AML-193 (cell line): ENCODE data around the gene ZNF423.
"Not testable (repeated sequence)": the region's sequence is repeated elsewhere in the genome, so short reads cannot be mapped to it uniquely, and the experiment has no call there.

ENCODE experiments used
- DNase-seq, 2 experiments: peaks; one replicate each; lab custom pipeline; 2025; lab: John Stamatoyannopoulos, UW

Gene ZNF423

DNA sequence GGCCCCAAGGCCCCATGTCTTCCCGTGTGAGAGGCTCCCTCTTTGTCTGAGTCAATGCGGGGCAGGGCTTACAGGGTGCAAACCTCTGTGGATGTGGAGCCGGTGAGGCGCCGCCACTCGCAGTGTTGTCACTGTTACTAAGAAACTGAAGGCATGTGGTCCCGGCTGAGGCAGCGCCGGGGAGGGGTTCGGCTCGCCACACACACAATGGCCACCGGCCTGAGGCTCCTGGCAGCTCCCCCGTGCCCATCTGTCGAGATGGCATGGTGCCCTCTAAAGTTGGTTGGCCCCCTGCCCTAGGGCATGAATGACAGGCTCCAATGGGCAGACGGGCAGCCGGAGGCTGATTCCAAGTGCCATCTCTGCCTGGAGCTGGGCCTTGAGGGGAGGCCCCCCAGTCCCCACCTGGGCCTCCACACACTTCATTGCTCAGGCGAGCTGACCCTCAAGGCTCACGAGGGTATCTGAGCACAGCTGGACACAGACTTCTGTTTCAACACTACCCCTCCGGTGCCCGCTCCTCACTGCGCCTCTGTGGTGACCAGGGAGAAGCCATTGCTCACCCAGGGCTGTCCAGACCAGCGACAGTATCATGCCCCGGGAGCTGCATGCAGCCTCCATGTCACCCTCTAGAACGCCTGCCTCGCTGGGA is 345.1 kb downstream of the ZNF423 start:
- DNase-seq: no peak

DNA sequence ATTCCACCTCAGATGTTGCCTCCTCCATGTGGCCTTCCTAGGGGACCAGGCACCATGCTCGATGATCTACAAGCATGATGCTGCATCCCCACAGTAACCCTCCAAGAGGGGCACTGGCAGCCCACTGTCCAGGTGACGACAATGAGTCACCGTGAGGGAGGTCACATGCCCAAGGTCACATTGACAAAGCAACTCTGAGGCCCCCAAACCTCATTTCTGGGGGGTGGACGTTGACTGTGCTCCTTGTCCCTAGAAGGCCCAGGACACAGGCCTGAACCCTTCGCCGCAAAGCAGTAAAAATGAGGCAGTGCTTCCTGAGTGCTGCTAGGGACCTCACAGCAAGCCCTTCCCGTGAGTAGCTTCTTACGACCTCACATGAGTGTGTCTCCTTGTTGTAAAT is 345.8 kb downstream of the ZNF423 start:
- DNase-seq: no peak

GRCh38 chr16:49506058-49507013 is 349.6 kb downstream of the ZNF423 start:
- not testable (repeated sequence) for DNase-seq

GRCh38 chr16:49505556-49505955 is 350.4 kb downstream of the ZNF423 start:
- no peak for DNase-seq

DNA sequence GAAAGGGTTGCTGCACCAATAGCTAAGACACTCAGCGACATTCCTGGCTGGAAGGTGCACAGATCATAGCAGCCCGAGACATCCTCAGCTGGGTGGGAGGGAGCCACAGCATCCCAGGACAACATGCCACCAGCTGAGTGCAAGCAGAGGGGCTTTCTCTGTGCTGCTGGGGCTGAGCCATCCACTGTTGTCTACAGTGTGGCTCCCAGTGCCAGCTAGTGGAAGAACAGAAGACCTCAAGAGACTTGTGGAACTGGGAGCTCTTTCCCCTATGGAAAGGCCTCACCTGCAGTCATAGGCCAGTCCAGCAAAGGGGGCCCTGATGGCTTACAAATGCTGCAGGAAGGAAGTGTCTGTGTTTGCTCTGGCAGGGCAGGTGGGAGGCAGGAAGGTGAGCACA is 351.3 kb downstream of the ZNF423 start:
- no peak for DNase-seq

DNA sequence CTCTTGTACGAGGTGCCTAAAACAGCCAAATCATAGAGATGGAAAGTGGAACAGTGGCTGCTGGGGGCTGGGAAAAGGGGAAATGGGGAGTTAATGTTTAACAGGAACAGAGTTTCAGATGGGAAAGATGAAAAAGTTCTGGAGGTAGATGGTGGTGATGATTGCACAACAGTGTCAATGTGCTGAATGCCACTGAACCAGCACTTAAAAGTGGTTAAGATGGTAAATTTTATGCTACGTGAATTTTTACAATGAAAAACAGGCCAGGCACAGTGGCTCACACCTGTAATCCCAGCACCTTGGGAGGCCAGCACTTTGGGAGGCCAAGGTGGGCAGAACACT is 351.9 kb downstream of the ZNF423 start:
- DNase-seq: no peak

- no peak for DNase-seq
These were observed 352.5 kb downstream of the ZNF423 start for GRCh38 chr16:49503256-49504022.

GRCh38 chr16:49502136-49502881 is 353.6 kb downstream of the ZNF423 start:
- DNase-seq: no peak

GRCh38 chr16:49499869-49500610 is 355.9 kb downstream of the ZNF423 start:
- no peak for DNase-seq

DNA sequence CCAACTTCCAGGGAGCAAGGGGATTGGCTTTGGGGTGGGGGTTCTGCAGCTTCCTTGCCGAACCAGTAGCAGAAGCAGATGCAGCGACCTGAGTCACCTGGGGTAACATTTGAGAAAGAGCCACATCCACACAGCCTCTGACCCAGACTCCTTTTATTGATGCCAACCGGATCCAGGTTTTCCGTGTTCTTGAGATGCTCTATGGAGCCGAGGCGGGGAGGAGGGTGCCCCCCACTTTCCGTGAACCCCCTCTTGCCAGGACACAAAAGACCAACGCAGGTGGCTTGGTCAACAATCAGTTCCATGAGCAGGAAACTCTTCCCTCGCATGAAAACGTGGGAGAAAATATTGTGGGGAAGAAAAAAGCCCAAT is 356.5 kb downstream of the ZNF423 start:
- DNase-seq: no peak

DNA sequence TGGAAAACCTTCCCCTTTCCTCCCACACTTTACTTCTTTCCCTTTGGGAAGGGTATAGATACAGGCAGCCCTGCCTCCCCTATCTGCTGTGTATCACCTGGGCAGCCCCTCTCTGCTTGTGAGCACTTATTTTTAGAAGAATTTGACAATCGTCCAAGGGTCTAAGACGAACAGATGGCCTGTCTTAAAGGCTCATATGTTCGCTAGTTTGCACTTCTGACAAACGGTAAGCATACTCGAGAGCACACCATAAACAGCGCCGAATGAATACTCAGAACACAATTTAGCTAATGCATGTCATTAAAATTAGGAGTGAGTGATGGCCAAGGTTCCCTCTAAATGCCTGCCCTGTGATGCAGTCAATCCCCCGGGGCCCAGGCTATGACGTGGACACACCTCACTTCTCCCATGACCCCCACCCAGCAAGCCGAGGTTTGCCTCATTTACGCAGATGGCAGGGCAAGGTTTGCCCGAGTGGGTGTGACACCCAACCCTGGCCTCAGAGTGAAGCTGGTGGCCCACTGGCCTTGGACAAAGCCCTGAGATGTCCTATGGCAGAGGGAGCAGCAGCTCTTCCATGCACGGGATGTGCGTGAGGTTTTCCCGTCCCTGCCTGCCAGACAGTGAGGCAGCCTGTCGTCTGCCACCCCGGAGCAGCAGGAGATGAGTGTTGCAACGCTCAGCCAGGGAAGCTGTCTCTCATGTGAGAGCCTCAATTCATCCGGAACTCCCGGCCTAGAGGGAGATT is 357.1 kb downstream of the ZNF423 start:
- no peak for DNase-seq

- no peak for DNase-seq
These were observed 357.6 kb downstream of the ZNF423 start for GRCh38 chr16:49498264-49498663.

DNA sequence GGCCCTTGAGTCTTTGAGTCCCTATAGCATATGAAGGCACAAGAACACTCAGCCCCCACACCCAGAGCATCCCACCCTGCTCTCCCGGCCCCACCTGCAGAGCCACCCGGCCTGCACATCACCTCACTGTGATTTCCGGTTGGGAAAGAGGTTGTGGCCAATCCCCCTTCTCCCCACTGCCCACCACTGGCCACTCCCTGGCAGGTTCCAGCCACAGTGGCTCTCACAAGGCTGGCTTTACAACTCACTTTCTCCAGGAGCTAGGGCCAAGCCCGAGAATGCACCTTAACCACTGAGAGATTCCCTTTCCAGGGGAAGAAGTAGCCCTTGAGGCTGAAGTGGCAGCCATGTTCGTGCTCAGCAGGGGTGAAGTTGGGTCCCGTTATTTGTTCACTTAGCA is 358.4 kb downstream of the ZNF423 start:
- no peak for DNase-seq

GRCh38 chr16:49496656-49497055 is 359.3 kb downstream of the ZNF423 start:
- no peak for DNase-seq

DNA sequence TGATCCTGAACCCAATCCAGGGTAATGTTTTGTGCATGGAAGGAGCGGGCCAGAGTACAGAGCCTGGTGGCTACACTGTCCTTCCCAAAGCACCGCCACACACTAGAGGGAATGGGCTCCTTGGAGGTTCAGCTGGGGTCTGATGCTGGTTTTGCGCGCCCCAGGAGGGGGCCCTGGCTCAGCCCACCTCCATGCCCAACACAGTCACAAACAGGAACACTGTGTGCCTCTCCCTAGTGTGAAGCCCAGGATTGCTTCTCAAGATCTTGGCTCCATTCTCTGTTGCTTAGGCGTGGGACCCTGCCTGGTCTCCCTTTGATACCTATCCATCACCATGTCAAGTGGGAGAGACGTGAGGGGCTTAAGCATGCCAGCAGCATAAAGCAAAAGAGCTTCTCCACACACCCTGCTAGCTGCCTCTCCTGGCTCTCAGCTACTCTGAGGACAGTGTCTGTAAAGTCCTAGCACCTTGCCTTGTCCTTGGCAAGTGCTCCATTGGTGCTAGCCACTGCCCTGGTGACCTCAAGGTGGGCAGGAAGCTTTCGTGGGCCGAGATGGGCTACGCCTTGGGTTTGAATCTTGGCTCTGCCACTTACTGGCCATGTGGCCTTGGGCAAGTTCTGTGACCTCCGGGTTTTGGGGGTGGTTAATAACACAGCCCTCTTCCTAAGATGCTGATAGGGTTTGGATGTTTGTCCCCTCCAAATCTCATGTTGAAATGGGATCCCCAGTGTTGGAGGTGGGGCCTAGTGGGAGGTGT is 360.1 kb downstream of the ZNF423 start:
- DNase-seq: no peak

- no peak for DNase-seq
These were observed 360.9 kb downstream of the ZNF423 start for GRCh38 chr16:49494891-49495566.

DNA sequence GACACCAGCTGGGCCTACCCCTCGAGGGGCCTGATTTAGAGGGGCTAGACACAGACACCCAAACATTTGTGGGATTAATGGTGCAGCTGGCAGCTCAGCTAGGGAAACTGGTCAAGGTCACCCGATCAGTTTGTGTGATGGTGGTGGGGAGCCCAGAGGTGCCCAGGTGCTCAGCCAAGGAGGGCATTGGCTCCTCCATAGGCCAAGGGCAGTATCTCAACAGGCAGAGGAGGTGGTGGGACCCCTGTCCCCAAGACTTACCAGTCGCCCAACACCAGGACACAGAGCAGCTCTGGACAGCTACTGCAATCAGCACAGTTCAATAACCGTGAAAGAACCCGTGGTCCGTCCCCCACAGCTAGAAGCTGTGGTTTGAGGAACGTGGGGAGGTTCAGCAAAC is 361.4 kb downstream of the ZNF423 start:
- DNase-seq: no peak

DNA sequence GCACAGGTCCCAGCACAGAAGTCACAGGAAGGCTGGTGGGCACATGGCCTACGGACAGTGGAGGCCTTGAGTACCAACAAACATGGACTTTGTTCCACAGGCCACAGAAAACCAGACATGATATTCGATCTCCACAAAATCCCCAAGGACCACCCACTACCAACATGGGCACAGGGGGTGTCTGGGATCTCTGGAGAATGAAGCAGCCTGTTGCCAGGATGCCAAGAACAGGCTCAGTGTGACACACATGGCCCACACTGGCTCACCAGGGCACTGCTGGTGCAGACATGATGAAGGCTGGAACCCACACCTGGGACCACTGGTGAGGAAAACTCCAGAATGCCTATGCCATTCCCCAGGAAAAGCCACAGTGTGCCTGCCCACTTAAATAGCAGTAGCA is 362.1 kb downstream of the ZNF423 start:
- no peak for DNase-seq

GRCh38 chr16:49492896-49493626 is 362.9 kb downstream of the ZNF423 start:
- DNase-seq: no peak
